Liver (tissue), 9 donors: ENCODE data around the gene TIMM17A. TPM values are rescaled to one million over a fixed set of nuclear protein-coding genes. Genes with fewer than 3 reads are reported as not detected.
A peak's percentile ranks its signal among the peaks of the same experiment; 100 is the strongest.

Source experiments
- DNase-seq: peaks from one replicate; pipeline ENCODE4 v3.0.0-alpha.2; 2017; ENCODE audit warnings: low spot score
- H3K27ac ChIP-seq, 2 donors: one replicate each; pipeline ENCODE4 v1.7.0; 2013; ENCODE audit warnings: inconsistent platforms in 2 of 2, low read length in 2 of 2, control low read depth in 1 of 2, low read depth in 1 of 2, mild to moderate bottlenecking in 1 of 2
- H3K27me3 ChIP-seq, 4 donors: one replicate each; pipeline versions ENCODE4 v1.6.1 to v1.7.0; 2013; ENCODE audit warnings: low read length in 3 of 4, inconsistent platforms in 1 of 4, mild to moderate bottlenecking in 1 of 4, moderate library complexity in 1 of 4; ENCODE audit not compliant: control insufficient read depth in 4 of 4, insufficient read depth in 4 of 4
- H3K36me3 ChIP-seq, 4 donors: one replicate each; pipeline versions ENCODE4 v1.6.1 to v1.7.0; 2013; ENCODE audit warnings: low read length in 3 of 4, mild to moderate bottlenecking in 3 of 4, low read depth in 1 of 4, moderate library complexity in 1 of 4; ENCODE audit not compliant: control insufficient read depth in 4 of 4, insufficient read depth in 3 of 4
- H3K4me1 ChIP-seq, 4 donors: one replicate each; pipeline versions ENCODE4 v1.6.1 to v1.7.0; 2013; ENCODE audit warnings: low read length in 3 of 4, mild to moderate bottlenecking in 3 of 4, moderate library complexity in 1 of 4; ENCODE audit not compliant: control insufficient read depth in 4 of 4, insufficient read depth in 4 of 4
- H3K4me3 ChIP-seq, 3 donors: one replicate each; pipeline versions ENCODE4 v1.6.1 to v1.7.0; 2013; ENCODE audit warnings: low read length in 3 of 3, control low read depth in 1 of 3, low read depth in 1 of 3, mild to moderate bottlenecking in 1 of 3
- H3K9ac ChIP-seq, 2 donors: one replicate each; pipeline ENCODE4 v1.7.0; 2013; ENCODE audit warnings: low read length in 2 of 2, mild to moderate bottlenecking in 2 of 2, moderate library complexity in 2 of 2, control low read depth in 1 of 2, low read depth in 1 of 2
- H3K9me3 ChIP-seq, 4 donors: one replicate each; pipeline versions ENCODE4 v1.6.1 to v1.7.0; 2013; ENCODE audit warnings: low read length in 3 of 4; ENCODE audit not compliant: control insufficient read depth in 4 of 4
- ATF3 ChIP-seq: IDR thresholded peaks from 2 replicates; pipeline ENCODE4 v1.6.1; 2016; ENCODE audit warnings: antibody characterized with exemption
- CTCF ChIP-seq: fragments of 150-350 bp; IDR thresholded peaks from 2 replicates; pipeline ENCODE4 v1.5.1; 2017; ENCODE audit warnings: improper control_type of control experiment, low read depth, low read length; ENCODE audit not compliant: missing input control
- EGR1 ChIP-seq, 2 donors: IDR thresholded peaks; 2 replicates each; pipeline ENCODE4 v1.6.1; 2016 to 2018; ENCODE audit warnings: antibody characterized with exemption in 2 of 2, low read depth in 2 of 2
- FOXA1 ChIP-seq: IDR thresholded peaks from 2 replicates; pipeline ENCODE4 v1.6.1; 2016; ENCODE audit warnings: antibody characterized with exemption
- FOXA2 ChIP-seq: IDR thresholded peaks from 2 replicates; pipeline ENCODE4 v1.6.1; 2016; ENCODE audit warnings: antibody characterized with exemption
- GABPA ChIP-seq, 2 donors: IDR thresholded peaks in 1 of 2; conservative IDR thresholded peaks in 1 of 2; 2 replicates each; pipeline ENCODE4 v1.6.1; 2016; ENCODE audit warnings: antibody characterized with exemption in 2 of 2, mild to moderate bottlenecking in 1 of 2, moderate library complexity in 1 of 2
- HNF4A ChIP-seq, 2 donors: conservative IDR thresholded peaks; 2 replicates each; pipeline ENCODE4 v1.6.1; 2016; ENCODE audit warnings: antibody characterized with exemption in 2 of 2, mild to moderate bottlenecking in 2 of 2
- HNF4G ChIP-seq: IDR thresholded peaks from 2 replicates; pipeline ENCODE4 v1.6.1; 2016; ENCODE audit warnings: antibody characterized with exemption
- JUND ChIP-seq, 2 donors: IDR thresholded peaks; 2 replicates each; pipeline ENCODE4 v1.6.1; 2016; ENCODE audit warnings: antibody characterized with exemption in 2 of 2
- MAX ChIP-seq: IDR thresholded peaks from 2 replicates; pipeline ENCODE4 v1.6.1; 2016; ENCODE audit warnings: antibody characterized with exemption
- NR2F2 ChIP-seq: IDR thresholded peaks from 2 replicates; pipeline ENCODE4 v1.6.1; 2016; ENCODE audit warnings: antibody characterized with exemption
- RAD21 ChIP-seq, 2 donors: IDR thresholded peaks; 2 replicates each; pipeline ENCODE4 v1.6.1; 2016; ENCODE audit warnings: antibody characterized with exemption in 2 of 2, mild to moderate bottlenecking in 2 of 2
- REST ChIP-seq: IDR thresholded peaks from 2 replicates; pipeline ENCODE4 v1.6.1; 2016; ENCODE audit warnings: antibody characterized with exemption, mild to moderate bottlenecking
- RXRA ChIP-seq, 2 donors: IDR thresholded peaks; 2 replicates each; pipeline ENCODE4 v1.6.1; 2017 to 2018; ENCODE audit warnings: antibody characterized with exemption in 2 of 2, mild to moderate bottlenecking in 1 of 2
- SP1 ChIP-seq: IDR thresholded peaks from 2 replicates; pipeline ENCODE4 v1.6.1; 2018; ENCODE audit warnings: antibody characterized with exemption, mild to moderate bottlenecking
- TAF1 ChIP-seq: conservative IDR thresholded peaks from 2 replicates; pipeline ENCODE4 v1.6.1; 2016; ENCODE audit warnings: antibody characterized with exemption, mild to moderate bottlenecking
- YY1 ChIP-seq: IDR thresholded peaks from 2 replicates; pipeline ENCODE4 v1.6.1; 2016; ENCODE audit warnings: antibody characterized with exemption, mild to moderate bottlenecking
- ZBTB33 ChIP-seq: IDR thresholded peaks from 2 replicates; pipeline ENCODE4 v1.6.1; 2016; ENCODE audit warnings: antibody characterized with exemption
- WGBS: extraction: QIAGEN DNeasy Blood & Tissue Kit; methylation state at CpG from one replicate; pipeline ENCODE4 v1.1.7; 2013; 5-methylcytosine and 5-hydroxymethylcytosine counted together
- polyA plus RNA-seq, 2 donors: library from polyadenylated mRNA; stranded (reverse) in 1 of 2; unstranded in 1 of 2; fragments of 200-250 nt in 1 of 2; fragments of >200 nt in 1 of 2; fragmentation: Nextera tagmentation in 1 of 2; extraction: Ambion mirVana in 1 of 2; gene quantifications; one replicate each; pipeline versions ENCODE4 v1.2.1 to v1.2.3, GENCODE V29; 2013 to 2015
- total RNA-seq, 2 donors: library from RNA; depleted of rRNA; stranded (reverse); fragments of >200 nt; gene quantifications; one replicate each; pipeline ENCODE4 v1.2.3, GENCODE V29; 2014
- donor health status: healthy.
- donor health status: healthy.
- donor health status: healthy.
- donor health status: healthy.
- donor health status: healthy.

Gene TIMM17A
- total and polyA plus RNA-seq, 4 donors: 21.1 to 72.1 (median 51.0) TPM

- Histone ChIP-seq H3K27ac (no peak overlapping the region), H3K36me3 (no peaks in the 10 kb centered on the region), H3K9ac (no peak overlapping the region), H3K9me3 (no peaks in the 10 kb centered on the region), H3K4me3 (no peak overlapping the region), H3K27me3 (no peaks in the 10 kb centered on the region), H3K4me1 (peaks cover 0 to 3% (median 0%) of the 10 kb centered on the region in 4 donors)
- DNase-seq: peak; percentile 44
- no peak for TF ChIP-seq FOXA1
- TF ChIP-seq ZBTB33: no peak
- TF ChIP-seq RAD21 (IDR thresholded peaks at IDR 0.05): no peak
- peak; percentile 81 for TF ChIP-seq NR2F2
- no peak for TF ChIP-seq ATF3
- TF ChIP-seq SP1: no peak
- no peak for TF ChIP-seq YY1
- 41% methylated on average over 11 of the region's 11 CpGs for WGBS
Measured at GRCh38 chr1:201916649-201917249, 38.6 kb upstream of the TIMM17A start.

GRCh38 chr1:201917362-201918033 lies 37.8 kb upstream of the TIMM17A start:
- Histone ChIP-seq H3K36me3 (no peaks in the 10 kb centered on the region), H3K4me1 (peaks cover 0 to 3% (median 0%) of the 10 kb centered on the region in 4 donors), H3K27me3 (no peaks in the 10 kb centered on the region), H3K4me3 (no peak overlapping the region), H3K9me3 (no peaks in the 10 kb centered on the region), H3K27ac (peak overlapping the region in 1 of 2 donors; percentile 18), H3K9ac (no peak overlapping the region)
- DNase-seq: no peak
- TF ChIP-seq ATF3: no peak
- no peak for TF ChIP-seq ZBTB33
- TF ChIP-seq HNF4G: no peak
- no peak for TF ChIP-seq HNF4A (conservative IDR thresholded peaks at IDR 0.05)
- no peak for TF ChIP-seq CTCF
- TF ChIP-seq TAF1: no peak
- TF ChIP-seq SP1: peak; percentile 41
- no peak for TF ChIP-seq GABPA (IDR thresholded peaks at IDR 0.05 in 1 of 2, conservative IDR thresholded peaks at IDR 0.05 in 1 of 2)
- no peak for TF ChIP-seq RAD21 (IDR thresholded peaks at IDR 0.05)
- peak; percentile 61 for TF ChIP-seq NR2F2
- no peak for TF ChIP-seq REST
- TF ChIP-seq EGR1 (IDR thresholded peaks at IDR 0.05; ENCODE audit: low read depth in 2 of 2): no peak
- TF ChIP-seq FOXA1: no peak
- no peak for TF ChIP-seq FOXA2
- no peak for TF ChIP-seq YY1
- TF ChIP-seq MAX: no peak
- peak; percentile 35 to 53 for TF ChIP-seq JUND (IDR thresholded peaks at IDR 0.05)
- TF ChIP-seq RXRA (IDR thresholded peaks at IDR 0.05): peak in 1 of 2 donors; percentile 6
- WGBS: 86% methylated on average over 7 of the region's 7 CpGs
